ENCODE data around the gene MAP6D1.

GRCh38 chr3:183811638-183812037, 13.7 kb downstream of the MAP6D1 start:
- no peak for TF ChIP-seq CTCF (conservative IDR thresholded peaks at IDR 0.05 in 1 of 2, IDR thresholded peaks at IDR 0.05 in 1 of 2; ENCODE audit: extremely low read depth in 1 of 2, insufficient read depth in 1 of 2, low read depth in 1 of 2, low read length in 2 of 2)
- no peak for TF ChIP-seq EZH2 (IDR thresholded peaks at IDR 0.05; ENCODE audit: borderline replicate concordance, low read length)
